ENCODE data around the gene SPDYE2.
"Not testable (repeated sequence)": the region's sequence is repeated elsewhere in the genome, so short reads cannot be mapped to it uniquely, and the experiment has no call there.

The SPDYE2 gene, protein sequence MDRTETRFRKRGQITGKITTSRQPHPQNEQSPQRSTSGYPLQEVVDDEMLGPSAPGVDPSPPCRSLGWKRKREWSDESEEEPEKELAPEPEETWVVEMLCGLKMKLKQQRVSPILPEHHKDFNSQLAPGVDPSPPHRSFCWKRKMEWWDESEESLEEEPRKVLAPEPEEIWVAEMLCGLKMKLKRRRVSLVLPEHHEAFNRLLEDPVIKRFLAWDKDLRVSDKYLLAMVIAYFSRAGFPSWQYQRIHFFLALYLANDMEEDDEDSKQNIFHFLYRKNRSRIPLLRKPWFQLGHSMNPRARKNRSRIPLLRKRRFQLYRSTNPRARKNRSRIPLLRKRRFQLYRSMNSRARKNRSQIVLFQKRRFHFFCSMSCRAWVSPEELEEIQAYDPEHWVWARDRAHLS

DNA sequence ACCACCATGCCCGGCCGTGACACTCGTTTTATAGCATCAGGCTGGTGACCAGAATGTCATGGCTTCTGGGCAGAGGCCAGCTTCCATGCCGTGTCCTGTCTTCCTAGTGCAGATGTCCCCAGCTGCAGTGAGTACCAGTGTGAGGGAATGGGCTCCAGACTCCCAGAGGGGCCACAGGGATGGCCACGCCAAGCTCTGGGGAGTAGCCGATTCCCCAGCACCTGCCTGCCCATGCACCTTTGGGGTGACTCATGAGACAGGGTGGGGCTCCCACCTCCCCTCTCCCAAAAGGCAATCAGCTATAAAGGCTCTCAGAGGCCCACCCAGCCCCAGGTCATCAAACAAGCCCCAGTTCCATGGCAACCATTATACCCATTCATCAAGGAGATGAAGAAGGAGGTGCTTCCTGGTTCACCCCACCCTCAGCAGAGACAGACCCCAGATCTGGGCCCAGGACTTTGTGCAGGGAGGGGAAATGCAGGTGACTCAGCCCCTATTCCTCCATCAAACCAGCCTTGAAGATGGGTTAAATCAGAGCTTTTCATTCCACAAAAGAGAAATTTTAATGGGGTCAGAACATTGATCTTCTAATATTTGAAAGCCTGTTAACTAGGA lies at the start of gene SPDYE2:
Gene SPDYE2 (plus strand): TSS at position 419 of the 615 bp plus-strand sequence. CDS start 2,030 bp downstream, outside the sequence.
- DNase-seq = not testable (repeated sequence)

DNA sequence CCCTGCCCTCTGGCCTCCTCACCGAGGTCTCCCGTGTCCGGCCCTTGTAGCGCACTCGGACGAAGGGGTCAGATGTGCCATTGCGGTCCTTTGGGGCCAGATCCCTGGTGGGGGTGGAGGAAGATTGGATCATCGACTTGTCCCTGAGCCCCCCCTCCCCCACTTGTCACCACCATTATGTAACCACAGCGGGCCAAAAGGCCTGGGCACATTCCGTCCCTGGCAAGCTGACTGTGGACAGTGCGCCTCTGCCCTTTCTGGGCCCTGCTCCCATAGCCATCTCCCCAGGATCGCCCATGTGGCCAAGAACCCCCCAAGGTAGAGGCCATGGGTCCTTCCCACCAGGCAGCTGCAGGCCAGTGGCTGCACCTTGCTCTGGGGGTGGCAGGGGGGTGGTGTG lies 47.9 kb upstream of the SPDYE2 start:
- not testable (repeated sequence) for DNase-seq

DNA sequence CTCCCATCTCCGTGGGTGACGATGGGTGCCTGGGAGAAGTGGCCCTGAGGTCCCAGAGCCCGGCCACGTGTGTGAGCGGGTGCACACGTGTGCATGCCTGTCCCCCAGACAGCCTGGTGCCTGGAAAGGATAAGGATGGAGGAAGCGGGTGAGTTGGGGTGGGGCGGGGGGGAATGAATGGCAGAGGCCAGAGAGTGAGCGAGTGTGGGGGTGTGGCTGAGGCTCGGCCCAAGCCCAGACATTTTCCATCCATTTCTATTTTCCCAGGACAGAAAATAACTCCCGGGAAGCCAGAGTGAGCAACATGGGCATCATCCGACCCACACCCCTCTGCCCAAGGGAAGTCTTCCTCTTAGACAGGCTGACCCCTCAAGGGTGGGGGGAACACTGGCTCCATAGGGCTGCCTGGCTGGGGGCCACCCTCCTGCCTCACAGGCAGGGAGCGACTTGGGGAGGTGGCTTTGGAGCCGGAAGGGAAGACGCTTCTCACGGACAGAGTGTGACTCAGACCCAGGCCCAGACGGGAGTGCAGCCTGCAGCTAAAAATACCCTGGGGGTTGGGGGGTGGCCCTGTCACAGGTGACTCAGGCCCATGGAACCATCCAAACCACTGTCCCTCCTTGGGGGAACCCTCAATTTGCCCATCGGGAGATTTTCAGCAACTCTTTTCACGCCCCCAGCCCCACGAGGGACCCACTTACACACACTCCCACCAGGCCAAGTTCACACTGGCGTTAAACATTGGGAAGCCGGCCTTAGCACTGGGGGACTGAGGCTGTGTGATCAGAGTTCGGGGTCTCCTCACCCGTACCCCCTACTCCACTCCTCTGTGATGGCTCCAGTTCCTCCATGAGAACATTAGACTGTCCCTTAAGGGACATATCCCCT lies 45.5 kb upstream of the SPDYE2 start:
- not testable (repeated sequence) for DNase-seq

DNA sequence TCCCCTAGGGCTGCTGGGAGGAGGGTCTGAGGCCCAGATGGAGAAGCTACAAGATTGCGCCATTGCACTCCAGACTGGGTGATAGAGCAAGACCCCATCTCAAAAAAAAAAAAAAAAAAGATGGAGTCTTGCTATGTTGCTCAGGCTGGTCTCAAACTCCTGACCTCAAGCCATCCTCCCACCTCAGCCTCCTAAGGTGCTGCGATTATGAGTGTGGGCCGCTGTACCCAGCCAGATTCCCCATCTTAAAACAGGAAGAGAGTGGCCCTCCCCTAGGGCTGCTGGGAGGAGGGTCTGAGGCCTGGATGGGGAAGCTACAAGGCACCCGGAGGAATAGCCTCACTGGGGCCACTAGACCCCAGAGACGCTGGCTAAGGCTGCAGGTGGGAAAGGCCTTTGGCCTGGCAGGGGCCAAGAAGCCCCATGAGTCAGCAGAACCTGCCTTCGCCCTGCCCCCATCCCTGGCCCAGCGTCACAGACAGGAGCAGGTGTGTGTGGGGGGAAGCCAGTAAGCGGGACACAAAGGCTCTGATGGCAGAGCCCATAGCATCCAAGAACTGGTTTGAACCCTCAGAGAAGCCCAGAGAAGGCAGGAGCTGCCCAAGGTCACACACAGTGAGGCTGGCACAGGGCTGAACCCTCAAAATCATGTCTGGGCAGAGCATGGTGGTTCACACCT lies 43.5 kb upstream of the SPDYE2 start:
- not testable (repeated sequence) for DNase-seq

DNA sequence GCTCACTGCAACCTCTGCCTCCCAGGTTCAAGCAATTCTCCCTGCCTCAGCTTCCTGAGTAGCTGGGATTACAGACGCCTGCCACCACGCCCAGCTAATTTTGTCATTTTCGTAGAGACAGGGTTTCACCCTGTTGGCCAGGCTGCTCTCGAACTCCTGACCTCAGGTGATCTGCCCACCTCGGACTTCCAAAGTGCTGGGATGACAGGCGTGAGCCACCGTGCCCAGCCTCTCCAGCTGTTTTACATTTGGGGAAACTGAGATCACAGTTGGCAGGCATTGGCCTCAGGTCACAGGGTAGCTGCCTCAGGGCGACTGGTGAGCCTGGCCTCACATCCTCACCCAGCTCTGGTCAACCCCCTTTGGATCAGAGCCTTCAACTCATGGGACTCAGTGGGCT lies 40.5 kb upstream of the SPDYE2 start:
- DNase-seq = not testable (repeated sequence)

DNA sequence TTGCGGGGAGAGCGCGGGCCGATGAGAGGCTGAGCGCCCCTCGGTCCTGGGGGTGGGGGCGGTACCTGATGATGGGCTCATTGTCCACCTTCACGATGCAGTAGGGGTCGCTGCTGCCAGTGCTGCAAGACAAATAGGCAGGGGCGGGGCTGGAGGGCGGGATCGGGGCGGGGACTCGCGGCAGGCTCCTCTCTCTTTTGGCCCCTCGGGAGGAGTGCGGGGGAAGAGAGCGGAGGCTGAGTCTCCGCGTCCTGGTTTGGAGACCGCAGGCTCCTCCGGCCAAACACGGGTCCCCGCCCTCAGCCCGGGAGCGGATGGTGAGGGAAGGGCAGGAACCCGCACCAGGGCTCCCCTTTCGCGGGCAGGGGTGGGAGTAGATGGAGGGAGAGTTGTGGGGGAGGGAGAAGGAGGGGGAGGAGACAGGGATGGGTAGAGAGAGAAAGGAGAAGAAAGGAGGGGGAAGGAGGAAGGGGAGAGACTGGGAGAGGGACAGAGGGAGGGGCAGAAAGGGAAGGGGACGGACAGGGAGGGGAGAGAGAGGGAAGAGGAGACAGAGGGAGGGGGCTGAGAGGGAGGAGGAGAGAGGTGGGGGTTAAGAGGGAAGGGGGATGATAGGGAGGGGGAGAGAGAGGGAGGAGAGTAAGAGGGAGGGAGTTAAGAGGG lies 39.0 kb upstream of the SPDYE2 start:
- not testable (repeated sequence) for DNase-seq

DNA sequence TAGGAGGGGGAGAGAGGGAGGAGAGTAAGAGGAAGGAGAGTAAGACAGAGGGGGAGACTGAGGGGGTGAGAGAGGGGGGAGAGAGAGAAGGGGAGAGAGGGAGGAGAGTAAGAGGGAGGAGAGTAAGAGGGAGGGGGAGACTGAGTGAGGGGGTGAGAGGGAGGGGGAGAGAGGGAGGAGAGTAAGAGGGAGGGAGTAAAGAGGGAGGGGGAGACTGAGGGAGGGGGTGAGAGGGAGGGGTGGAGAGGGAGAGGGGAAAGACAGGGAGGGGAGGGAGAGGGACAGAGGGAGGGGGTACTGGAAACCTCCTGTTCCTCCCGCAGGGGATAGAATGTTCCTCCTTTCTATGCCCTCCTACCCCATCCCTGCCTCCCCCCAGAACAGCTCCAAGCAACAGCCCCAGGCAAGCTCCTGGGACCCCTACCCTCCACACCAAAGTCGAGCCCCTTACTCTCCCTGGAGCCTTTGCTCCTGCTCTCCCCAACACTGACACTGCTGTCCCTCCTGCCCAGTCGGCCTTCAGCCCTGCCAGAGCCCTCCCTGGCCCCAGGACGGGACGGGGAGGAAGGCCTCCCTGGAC lies 38.3 kb upstream of the SPDYE2 start:
- DNase-seq = not testable (repeated sequence)

DNA sequence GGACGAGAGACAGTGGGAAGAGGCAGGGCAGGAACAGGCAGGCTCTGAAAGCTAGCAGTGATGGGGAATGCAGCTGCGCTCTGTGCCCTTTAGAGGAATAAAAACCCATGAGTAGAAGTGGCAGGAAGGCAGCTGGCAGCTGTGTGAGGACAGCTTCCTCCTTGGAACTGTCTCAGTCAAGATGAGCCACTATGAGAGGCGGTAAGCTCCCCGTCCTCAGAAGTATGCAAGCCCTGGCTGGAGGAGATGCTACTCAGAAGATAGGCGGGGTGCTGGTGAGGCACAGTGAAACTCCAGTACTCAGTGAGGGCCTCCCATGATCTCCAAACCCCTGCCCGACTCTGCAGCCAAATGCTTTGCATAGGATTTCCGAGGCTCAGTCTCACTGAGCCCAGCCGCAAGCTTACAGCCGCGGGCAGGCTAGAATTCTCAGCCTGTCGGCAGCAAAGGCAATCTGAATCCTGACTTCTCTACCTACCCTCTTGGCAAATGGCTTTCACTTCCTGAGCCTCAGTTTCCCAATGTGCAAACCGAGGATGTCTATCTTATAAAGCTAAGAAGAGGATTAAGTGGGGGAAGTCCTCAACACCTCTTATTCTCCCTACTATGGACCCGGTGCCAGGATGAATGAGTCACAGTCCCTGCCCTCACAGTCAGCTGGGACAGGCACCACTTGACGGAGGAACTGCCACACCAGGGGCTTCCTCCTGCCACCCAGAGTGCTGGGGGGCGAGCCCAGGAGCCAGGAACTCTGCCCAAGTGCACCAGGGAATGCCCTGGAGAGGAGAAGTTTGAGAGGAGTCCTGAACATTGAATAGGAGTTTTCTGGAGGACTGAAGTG lies 35.9 kb upstream of the SPDYE2 start:
- DNase-seq = not testable (repeated sequence)

DNA sequence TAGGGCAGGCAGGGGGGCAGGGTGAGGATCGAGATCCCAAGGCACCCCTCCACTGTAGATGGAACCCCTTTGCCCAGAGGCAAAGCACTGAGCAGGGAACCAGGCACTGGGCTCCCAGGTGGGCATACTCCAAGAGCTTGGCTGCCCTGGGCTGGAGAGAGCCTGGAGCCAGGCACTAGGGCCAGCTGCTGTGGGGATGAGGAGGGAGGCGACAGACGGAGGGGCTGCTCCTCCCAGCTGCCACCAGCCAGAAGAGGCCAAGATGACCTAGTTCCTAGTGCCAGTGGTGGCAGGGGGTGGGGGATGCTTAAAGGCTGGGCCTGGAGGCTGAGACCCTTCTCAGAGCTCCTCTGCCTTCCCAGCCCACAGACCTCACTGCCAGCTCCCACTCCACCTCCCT lies 35.1 kb upstream of the SPDYE2 start:
- not testable (repeated sequence) for DNase-seq

DNA sequence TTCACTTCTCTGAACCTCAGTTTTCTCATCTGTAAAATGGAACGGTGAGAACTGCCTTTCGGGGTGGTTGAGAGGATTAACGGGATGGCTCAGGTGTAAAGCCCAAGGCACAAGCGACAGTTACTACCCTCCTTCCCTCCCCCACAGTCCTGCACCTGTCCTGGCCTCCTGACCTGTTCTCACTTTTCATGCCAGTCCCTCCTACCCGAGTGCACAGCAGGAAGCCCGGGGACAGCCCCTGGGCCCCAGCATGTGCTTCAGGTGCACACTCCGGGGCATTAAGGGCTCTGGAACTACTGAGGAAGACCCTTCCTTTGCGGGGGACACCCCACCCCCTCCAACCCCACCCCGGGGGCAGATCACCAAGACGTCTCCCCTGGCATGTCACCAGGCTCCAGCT lies 34.1 kb upstream of the SPDYE2 start:
- DNase-seq = not testable (repeated sequence)

DNA sequence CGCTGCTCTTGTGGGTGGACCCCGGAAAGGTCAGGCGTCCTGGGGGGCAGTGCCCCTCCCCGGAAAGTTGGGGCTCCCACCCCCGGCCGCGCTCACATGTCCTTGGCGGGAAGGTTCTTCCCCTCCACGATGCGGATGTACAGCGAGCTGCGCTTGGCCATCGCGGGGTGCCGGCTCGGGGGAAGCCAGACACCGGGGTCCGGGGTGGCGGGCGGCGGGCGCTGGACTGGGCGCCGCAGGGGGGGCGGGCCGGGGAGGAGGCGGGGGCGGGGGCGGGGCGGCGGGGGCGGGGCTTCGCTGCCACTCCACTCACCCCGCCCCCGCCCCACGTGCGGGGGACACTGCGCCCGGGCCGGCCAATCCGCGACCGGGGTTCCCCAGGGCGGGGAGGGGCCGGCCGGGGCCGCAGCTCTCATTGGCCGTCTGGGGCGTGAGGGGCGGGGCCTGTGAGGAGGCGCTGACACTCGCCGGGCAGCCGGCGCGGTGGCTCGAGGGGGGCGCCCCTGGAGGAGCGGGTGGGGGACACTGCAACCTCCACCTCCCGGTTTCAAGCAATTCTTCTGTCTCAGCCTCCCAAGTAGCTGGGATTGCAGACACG lies 33.4 kb upstream of the SPDYE2 start, which contains the start of gene RASA4B:
Gene RASA4B (minus strand): TSS at position 228 of the 598 bp plus-strand sequence. CDS start 67 bp downstream, at position 161.
- not testable (repeated sequence) for DNase-seq

DNA sequence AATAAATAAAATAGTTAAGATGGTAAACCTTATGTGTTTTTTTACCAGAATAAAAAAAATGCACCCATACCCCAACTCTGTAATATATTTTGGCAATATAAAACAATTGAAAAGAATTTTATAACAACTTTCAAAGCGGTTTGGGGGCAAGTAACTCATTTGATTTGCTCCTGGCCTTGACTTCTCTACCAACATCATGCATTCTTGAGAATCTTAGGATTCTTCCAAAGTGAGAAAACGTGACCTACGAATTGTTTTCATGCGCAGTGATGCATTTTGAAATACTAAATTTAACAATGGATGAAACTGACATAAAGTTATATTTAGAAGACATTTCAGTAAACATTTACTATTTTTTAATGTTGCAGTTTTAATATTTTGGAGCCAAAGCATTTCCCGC lies 30.2 kb upstream of the SPDYE2 start:
- DNase-seq = not testable (repeated sequence)

DNA sequence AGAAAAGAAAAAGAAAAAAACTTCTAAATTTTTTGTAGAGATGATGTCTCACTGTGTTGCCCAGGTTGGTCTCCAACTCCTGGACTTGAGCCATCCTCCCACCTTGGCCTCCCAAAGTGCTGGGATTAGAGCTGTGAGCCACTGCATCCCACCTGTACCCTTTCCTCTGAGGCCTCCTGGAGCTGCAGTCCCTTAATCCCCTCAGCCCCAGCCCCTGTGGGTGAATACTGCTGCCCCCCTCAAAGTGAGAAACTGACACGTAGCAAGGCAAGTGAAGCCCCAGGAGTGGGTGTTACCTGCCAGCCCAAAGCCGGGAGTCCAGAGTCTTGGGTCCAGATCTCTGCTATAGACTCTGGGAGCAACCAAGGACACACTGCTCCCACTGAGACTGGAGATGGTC lies 26.2 kb upstream of the SPDYE2 start:
- not testable (repeated sequence) for DNase-seq

DNA sequence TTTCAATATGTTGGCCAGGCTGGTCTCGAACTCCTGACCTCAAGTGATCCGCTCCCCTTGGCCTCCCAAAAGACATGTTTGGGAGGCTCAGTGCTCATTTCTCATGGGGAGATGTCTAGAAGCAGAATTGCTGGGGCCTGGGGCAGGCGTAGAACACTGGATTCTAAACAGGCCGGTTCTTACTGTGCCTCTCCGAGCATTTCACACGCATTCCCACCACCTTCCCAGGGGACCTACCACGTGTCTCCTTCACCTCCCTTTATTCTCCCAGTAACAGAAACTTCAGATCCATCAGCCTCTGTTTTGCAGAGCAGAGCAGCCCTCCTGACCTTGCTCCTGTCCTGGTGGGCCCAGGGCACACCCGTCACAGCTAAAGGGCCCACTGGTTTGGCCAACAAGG lies 23.8 kb upstream of the SPDYE2 start:
- DNase-seq = not testable (repeated sequence)

DNA sequence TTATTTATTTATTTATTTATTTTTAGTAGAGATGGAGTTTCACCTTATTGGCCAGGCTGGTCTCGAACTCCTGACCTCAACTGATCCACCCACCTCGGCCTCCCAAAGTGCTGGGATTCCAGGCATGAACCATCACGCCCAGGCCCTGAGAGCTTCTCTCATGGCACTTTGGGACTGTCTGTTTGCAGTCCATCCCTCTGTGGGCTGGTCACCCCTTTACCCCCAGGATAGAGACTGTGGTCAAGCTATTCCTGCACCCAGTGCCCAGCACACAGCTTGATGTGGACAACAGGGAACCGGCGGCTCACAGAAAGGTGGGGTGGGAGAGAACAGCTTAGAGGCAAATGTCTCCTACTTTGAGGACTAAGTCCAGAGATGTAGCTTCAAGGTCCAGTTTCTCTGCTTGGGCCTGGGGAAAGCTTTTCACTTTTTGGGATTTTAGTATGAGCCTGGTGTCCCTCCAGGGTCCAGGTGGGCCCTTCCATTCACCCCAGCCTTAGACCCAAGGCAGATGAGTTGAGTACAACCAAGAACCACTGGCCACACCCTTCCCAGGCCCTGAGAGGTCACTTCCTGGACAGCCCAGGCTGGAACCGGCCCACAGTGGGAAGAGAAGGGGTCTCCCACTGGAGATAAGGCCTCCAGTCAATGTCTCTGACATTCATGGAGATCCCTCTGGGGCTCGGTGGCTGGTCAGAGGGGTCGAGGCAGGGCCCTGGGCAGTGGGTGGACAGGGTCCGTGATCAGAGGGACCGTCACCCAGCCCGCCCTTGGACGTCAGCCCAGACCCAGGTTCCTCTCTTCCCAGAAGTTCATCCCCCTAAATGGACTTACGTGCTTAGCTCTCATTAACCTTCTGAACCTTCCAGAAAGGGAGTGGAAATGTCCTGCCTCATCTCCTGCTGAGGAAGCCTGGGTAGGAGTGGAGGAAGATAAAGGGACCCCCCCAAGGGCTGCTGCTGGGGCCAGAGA lies 22.9 kb upstream of the SPDYE2 start:
- not testable (repeated sequence) for DNase-seq

DNA sequence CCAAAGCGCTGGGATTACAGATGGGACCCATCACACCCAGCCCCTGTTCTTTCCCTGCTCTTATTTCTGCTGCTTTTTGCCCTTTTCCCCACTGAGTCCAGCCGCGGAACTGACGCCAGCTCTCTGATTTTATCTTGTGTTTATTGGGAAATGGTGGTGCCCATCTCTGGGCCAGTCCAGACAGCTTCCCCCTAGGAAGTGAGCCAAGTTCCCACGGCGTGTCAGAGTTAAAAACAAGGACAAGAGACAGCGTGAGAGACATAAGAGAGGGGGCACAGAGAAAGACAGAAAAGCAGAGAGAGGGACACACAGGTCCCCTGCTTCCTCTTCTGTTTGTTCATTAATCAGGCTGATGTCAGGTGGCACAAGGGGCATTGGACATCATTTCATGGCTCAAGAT lies 19.4 kb upstream of the SPDYE2 start:
- DNase-seq = not testable (repeated sequence)

DNA sequence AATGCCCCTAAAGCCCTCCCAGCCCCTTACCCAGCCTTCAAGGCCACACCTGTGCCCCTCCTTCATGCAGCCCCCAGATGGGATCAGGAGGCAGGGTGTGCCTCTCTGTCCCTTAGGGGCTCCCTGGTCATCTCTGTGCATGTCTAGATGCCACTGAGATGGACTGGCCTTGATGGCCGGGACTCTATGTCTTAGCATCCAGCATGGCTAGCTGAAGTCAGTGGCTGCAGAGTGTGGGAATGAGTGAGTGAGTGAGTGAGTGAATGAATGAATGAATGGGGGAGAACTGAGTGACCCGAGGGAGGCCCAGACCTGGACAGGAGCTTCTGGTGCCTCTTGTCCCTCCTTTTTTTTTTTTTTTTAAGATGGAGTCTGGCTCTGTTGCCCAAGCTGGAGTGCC lies 18.9 kb upstream of the SPDYE2 start:
- not testable (repeated sequence) for DNase-seq

DNA sequence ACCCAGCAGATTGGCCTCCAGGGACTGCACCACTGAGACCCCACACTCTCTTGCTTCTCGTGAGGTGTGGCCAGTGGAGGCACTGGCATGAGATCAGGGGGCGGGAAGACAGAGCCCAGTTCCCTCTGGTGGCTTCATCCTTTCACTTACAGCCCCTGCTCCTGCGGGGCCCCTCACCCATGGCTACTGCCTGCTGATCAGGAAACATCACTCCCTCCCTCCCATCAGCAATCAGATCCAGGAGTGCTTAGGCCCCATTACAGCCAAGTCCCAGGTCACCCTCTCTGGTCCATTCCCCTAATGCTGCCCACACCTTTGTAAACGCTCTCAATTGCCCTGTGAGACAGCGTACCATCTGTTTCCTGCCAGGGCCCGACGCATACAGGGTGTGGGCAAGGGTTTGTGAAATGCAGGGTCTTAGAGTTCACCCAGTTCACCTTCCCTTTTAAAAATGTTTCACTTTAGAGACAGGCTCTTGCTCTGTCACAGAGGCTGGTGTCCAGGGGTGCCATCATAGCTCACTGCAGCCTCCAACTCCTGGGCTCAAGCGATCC lies 15.9 kb upstream of the SPDYE2 start:
- DNase-seq = not testable (repeated sequence)

Measured in stimulated activated CD4-positive, alpha-beta T cell treated with anti-CD3 and anti-CD28 coated beads, Interleukin-2, amount 100 ng/mL, for 48 hours (primary cell).